Measurements from ENCODE around the gene WSB2.

DNA sequence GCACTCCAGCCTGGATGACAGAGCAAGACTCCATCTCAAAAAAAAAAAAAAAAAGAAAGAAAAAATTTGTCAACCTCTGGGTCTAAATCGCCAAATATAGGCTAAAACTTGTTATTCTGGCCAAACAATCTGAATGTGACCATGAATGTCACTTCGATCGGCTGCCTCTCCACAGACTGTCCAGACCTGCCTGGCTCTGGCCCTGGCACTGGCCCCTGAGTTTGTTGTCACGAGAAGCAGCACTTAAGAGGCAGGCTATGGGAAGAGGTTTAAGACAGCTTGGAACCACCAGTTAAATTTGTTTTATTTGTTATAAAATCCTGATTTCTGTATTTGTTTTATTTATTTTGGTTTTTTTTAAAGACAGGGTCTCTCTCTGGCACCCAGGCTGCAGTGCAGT is 14.5 kb downstream of the WSB2 start:
- TF ChIP-seq POLR2AphosphoS5 (IDR thresholded peaks at IDR 0.05; ENCODE audit: low read depth, low read length) (no peak), TAF1 (IDR thresholded peaks at IDR 0.05; ENCODE audit: borderline replicate concordance, low read depth, low read length) (no peak)

All from GM12892 (cell line).